OCI-LY7 (cell line): Measurements from ENCODE around the gene LRG1.

Source experiments
- EZH2phosphoT487 ChIP-seq: fragments of 200-600 bp; sonication (generic); IDR thresholded peaks from 2 replicates; pipeline ENCODE4 v1.6.1; 2018; ENCODE audit warnings: low read depth, borderline replicate concordance, mild to moderate bottlenecking, mixed run types, antibody characterized with exemption, low read length, moderate library complexity, mixed read lengths
- TF ChIP-seq, protein P1 (sequence below): fragments of 200-600 bp; sonication (generic); conservative IDR thresholded peaks from 2 replicates; pipeline ENCODE4 v1.5.1; 2014; ENCODE audit warnings: mild to moderate bottlenecking, antibody characterized with exemption, low read length, moderate library complexity, mixed read lengths

DNA sequence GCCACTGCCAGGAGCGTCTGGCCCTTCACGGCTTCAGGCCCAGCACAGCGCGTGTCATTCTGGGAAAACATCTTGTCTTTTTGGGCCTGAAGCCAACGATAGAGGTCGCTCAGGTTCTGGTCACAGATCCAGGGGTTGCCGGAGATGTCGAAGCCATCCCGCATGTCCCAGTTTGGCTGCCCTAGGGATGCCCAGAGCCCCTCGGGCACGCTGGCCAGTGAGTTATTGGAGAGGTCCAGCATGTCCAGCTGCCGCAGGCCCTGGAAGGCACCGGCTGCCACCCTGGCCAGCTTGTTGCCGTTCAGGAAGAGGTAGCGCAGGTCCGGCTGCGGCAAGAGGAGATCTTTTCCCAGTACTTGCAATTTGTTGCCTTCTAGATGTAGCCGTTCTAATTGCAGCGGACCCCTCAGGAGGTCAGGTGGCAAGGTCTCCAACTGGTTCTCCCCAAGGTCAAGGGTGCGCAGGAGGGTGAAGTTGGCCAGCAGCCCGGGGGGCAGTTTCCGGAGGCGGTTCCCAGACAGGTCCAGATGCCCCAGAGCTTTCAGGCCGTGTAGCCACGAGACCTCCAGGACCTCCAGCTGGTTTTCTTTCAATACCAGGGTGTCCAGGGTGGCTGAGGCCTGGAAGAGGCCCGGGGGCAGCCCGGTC, 1.8 kb downstream of the LRG1 start:
- TF ChIP-seq, protein P1, sequence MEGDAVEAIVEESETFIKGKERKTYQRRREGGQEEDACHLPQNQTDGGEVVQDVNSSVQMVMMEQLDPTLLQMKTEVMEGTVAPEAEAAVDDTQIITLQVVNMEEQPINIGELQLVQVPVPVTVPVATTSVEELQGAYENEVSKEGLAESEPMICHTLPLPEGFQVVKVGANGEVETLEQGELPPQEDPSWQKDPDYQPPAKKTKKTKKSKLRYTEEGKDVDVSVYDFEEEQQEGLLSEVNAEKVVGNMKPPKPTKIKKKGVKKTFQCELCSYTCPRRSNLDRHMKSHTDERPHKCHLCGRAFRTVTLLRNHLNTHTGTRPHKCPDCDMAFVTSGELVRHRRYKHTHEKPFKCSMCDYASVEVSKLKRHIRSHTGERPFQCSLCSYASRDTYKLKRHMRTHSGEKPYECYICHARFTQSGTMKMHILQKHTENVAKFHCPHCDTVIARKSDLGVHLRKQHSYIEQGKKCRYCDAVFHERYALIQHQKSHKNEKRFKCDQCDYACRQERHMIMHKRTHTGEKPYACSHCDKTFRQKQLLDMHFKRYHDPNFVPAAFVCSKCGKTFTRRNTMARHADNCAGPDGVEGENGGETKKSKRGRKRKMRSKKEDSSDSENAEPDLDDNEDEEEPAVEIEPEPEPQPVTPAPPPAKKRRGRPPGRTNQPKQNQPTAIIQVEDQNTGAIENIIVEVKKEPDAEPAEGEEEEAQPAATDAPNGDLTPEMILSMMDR = no peak
- TF ChIP-seq EZH2phosphoT487 = no peak
